GM12801 (cell line): ENCODE data around the gene IGSF3.

Source experiments
- TF ChIP-seq, protein P1 (sequence below): IDR thresholded peaks from one replicate; pipeline ENCODE4 v1.5.1; 2011; ENCODE audit warnings: control low read depth; ENCODE audit not compliant: insufficient read length; ENCODE audit errors: extremely low read depth

The IGSF3 gene

DNA sequence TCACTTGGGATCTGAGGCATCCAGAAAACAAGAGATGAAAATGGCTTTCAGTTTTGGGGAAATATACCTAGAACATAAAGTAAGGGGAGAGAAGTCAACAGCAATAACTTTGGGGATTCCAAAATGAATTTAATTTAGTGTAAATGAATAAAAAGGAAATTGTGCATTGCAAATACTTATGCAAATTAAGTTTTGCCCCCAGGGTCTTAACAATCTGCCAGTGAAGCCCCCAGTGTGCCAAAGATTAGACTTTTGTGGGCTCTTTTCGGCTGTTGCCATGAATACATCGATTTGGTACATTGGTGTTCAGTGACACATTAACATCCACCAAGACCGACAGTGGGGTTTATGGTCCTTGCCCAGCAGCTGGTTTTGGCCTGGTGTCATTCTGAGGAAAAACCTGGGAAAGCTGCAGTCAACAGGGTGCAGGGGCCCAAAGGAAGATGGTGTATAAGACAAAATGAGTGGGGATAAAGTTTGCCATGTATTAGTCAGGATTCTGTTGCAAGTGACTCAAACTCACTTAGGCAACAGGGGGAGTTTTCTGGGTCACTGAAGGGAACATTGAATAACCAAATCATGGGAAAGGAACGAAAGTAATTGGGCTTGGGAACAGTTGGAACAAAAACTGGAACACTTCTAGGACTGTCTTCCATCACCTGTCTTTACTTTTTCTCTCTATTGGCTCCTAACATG lies 30.2 kb upstream of the IGSF3 start:
- TF ChIP-seq, protein P1, sequence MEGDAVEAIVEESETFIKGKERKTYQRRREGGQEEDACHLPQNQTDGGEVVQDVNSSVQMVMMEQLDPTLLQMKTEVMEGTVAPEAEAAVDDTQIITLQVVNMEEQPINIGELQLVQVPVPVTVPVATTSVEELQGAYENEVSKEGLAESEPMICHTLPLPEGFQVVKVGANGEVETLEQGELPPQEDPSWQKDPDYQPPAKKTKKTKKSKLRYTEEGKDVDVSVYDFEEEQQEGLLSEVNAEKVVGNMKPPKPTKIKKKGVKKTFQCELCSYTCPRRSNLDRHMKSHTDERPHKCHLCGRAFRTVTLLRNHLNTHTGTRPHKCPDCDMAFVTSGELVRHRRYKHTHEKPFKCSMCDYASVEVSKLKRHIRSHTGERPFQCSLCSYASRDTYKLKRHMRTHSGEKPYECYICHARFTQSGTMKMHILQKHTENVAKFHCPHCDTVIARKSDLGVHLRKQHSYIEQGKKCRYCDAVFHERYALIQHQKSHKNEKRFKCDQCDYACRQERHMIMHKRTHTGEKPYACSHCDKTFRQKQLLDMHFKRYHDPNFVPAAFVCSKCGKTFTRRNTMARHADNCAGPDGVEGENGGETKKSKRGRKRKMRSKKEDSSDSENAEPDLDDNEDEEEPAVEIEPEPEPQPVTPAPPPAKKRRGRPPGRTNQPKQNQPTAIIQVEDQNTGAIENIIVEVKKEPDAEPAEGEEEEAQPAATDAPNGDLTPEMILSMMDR = no peak

DNA sequence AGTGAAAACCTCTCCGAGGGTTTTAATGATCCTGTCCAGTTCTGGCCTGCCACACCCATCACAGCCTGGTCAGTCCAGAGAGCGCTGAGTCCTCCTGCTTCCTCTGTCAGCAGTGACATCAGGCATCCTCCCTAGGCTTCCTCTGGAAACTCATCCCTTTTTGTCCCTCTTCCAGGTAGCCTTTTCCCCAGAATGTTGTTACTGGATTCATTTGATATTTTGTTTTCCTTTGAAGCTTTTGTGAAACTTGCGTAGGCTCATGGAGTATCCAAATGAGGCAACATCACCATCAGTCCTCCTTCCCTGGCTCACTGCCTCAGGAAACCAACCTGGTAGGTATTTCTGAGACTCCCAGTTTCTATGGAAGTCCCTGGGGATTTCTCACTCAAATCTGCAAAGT lies 27.0 kb upstream of the IGSF3 start:
- TF ChIP-seq, protein P1 = no peak

DNA sequence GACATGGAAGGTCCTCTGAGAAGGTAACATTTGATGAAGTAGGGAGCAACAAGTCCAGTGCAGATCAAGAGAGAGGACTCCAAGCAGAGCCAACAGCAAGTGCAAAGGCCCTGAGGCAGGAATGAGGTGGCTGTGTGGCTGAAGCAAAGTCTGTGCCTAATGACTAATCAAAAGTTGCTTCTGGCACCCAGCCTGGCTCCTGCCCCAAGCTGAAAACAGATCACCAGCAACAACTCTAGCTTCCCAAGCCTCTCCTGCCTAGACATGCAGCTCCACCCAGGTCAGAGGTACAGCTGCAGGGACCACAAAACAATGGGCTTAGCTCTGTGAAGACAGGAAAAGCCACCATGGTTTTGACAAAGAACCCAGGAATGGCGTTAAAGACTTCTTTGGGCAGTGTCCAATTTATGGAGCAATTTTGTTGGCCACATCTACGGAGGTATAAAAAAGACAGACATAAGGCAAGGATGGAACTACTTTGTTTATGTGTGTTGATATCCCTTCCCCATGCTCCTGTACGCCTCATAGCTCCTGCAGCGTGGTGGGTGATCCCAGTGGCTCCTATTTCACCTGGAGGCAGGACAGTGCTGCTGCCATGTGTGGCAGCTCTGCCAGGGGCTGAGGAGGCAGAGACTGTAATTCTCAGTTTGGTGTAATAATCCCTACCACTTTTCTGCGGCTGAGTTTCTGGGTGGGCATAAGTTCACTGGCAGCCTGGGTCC lies 26.4 kb upstream of the IGSF3 start:
- TF ChIP-seq, protein P1 = no peak

DNA sequence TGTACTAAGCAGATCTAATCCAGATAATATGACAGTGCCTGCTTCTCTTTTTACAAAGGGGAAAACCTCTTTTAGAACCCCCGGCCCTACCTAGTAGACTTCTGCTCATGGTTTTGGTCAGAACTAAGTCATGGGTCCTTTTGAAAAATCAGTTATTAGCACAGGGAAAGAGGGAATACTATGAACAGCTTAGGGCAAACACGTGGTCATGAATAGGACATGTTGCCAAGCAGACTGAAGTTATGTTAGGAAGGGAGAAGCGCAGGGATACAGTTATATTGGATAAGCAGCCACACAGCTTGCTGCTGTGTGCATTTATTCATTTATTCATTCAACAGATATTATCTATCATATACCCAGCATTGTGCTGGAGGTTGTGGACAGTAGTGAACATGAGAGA lies 25.3 kb upstream of the IGSF3 start:
- TF ChIP-seq, protein P1 = no peak

DNA sequence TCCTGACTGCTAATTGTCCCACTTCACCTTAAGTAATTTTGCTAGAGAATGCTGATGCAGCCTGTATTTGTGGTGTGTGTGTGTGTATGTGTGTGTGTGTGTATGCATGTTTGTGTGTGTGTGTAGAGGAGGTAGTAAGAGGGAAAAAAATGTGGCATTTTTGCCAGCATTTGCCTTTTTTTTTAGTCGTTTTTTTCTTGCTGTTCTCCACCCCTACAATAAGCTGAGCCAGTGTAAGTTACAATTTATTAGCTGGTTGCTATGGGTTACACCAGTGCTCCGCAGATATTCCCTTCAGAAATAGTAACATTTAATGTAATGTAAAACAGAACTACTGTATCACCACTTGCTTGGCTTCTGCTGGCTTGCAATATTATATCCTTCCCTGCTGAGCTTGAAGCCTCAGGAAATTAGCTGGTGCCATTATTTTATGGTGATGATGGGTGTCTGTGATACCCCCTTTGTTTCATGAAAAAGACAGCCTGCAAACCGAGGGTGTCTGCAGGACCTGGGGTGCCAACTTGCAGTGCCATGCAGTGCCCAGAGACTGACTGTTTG lies 23.4 kb upstream of the IGSF3 start:
- TF ChIP-seq, protein P1 = no peak

DNA sequence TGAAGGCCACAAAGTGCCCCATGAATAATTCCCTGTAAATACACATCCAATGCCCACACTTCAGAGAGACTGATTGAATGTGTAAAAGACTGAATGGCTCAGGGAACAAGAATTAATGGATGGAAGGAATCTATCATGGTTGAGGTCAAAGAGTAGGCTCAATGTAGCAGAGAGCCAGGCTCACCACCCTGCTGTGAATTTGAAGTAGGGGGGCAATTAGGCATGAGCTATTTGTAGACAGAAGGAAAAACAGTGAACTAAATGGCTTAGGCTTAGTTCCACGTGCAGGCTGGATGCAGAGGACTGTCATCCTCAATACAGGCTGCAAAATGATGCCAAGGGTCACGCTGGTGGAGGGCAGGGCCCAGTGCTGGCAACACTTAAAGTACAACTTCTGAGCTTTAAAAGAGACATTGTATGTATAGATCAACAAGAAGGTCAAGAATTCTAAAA lies 22.9 kb upstream of the IGSF3 start:
- TF ChIP-seq, protein P1 = no peak

DNA sequence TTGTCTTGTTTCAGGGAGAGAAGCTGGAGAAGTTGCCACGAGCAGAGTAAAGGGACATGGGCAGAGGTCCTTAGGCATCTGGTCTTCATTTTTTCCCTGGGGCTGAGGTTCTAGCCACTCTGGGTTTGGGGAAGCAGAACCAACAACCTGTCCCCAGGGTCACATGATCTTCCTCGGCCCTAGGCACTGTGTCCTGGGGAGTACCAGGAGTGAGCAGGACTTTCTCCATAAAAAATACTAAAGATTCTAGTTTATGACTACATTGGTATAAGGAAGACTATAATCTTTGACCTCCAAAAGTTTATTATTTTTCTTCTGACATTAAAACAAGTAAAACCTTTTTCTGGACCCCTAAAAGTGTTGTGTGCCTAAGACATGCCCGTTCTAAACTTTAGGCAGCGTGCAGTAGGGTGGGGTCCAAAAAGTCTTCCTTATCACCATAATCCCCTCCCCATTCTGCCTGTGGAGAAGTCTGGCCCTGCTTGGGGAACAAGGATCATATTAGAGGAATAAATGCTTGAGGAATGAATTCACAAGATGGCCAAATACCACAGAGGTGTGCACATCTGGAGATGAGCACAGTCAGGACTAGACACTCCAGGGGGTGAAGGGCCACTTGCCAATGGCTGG lies 19.3 kb upstream of the IGSF3 start:
- TF ChIP-seq, protein P1 = no peak
